ENCODE measurements around the gene SPATA21. TPM values are rescaled to one million over a fixed set of nuclear protein-coding genes. Genes with fewer than 3 reads are reported as not detected.

The SPATA21 gene
- total RNA-seq, 4 donors from 2014 or later: not detected

GRCh38 chr1:16422041-16422440 lies 15.2 kb downstream of the SPATA21 start:
- no peaks in the 10 kb centered on the region for H3K9me3 ChIP-seq
- no peak overlapping the region for H3K27ac ChIP-seq
- no peak overlapping the region for H3K4me3 ChIP-seq (replicated peaks in 1 of 3)
- no peaks in the 10 kb centered on the region for H3K27me3 ChIP-seq
- no peak for TF ChIP-seq POLR2A (IDR thresholded peaks at IDR 0.05)
- no peak for TF ChIP-seq CTCF (IDR thresholded peaks at IDR 0.05)
- no peaks in the 10 kb centered on the region for H3K36me3 ChIP-seq
- WGBS, 2 donors: 89 to 97% methylated on average over 6 to 7 of the region's 7 CpGs
- no peak for DNase-seq
- intact Hi-C loops (cut with DNase I): no loop called here
- no peaks in the 10 kb centered on the region for H3K4me1 ChIP-seq

- WGBS, 2 donors: 76 to 81% methylated on average over 7 of the region's 7 CpGs
- no peak for DNase-seq
- no peaks in the 10 kb centered on the region for H3K9me3 ChIP-seq
- H3K4me1 ChIP-seq: no peaks in the 10 kb centered on the region
- no peaks in the 10 kb centered on the region for H3K36me3 ChIP-seq
- no peak overlapping the region for H3K4me3 ChIP-seq (replicated peaks in 1 of 3)
- no peaks in the 10 kb centered on the region for H3K27me3 ChIP-seq
- intact Hi-C loops (cut with DNase I): no loop called here
- no peak for TF ChIP-seq CTCF (IDR thresholded peaks at IDR 0.05)
- TF ChIP-seq POLR2A (IDR thresholded peaks at IDR 0.05): no peak
- no peak overlapping the region for H3K27ac ChIP-seq
Observed at GRCh38 chr1:16421201-16421600, 16.0 kb downstream of the SPATA21 start.

GRCh38 chr1:16420424-16421118 lies 16.7 kb downstream of the SPATA21 start:
- Histone ChIP-seq H3K4me1 (no peaks in the 10 kb centered on the region), H3K27ac (no peak overlapping the region), H3K36me3 (no peaks in the 10 kb centered on the region), H3K27me3 (no peaks in the 10 kb centered on the region), H3K9me3 (no peaks in the 10 kb centered on the region), H3K4me3 (replicated peaks in 1 of 3) (no peak overlapping the region)
- intact Hi-C loops (cut with DNase I): no loop called here
- DNase-seq: no peak
- 58 to 63% methylated on average over 9 of the region's 9 CpGs for WGBS, 2 donors
- TF ChIP-seq CTCF (IDR thresholded peaks at IDR 0.05): no peak
- no peak for TF ChIP-seq POLR2A (IDR thresholded peaks at IDR 0.05)

GRCh38 chr1:16418823-16419425 lies 18.3 kb downstream of the SPATA21 start:
- Histone ChIP-seq H3K4me1 (no peaks in the 10 kb centered on the region), H3K27ac (no peak overlapping the region), H3K36me3 (no peaks in the 10 kb centered on the region), H3K4me3 (replicated peaks in 1 of 3) (no peak overlapping the region), H3K27me3 (no peaks in the 10 kb centered on the region), H3K9me3 (no peaks in the 10 kb centered on the region)
- TF ChIP-seq CTCF (IDR thresholded peaks at IDR 0.05): no peak
- TF ChIP-seq POLR2A (IDR thresholded peaks at IDR 0.05): no peak
- 88 to 91% methylated on average over 7 of the region's 7 CpGs for WGBS, 2 donors
- intact Hi-C loops (cut with DNase I): no loop called here
- DNase-seq: no peak

GRCh38 chr1:16413191-16413590 lies 24.0 kb downstream of the SPATA21 start:
- no peaks in the 10 kb centered on the region for H3K9me3 ChIP-seq
- no peaks in the 10 kb centered on the region for H3K4me1 ChIP-seq
- TF ChIP-seq CTCF (IDR thresholded peaks at IDR 0.05) (no peak), POLR2A (IDR thresholded peaks at IDR 0.05) (no peak)
- WGBS, 2 donors: 82 to 90% methylated on average over 3 of the region's 3 CpGs
- DNase-seq: no peak
- no peaks in the 10 kb centered on the region for H3K36me3 ChIP-seq
- intact Hi-C loops (cut with DNase I): no loop called here
- H3K27ac ChIP-seq: no peak overlapping the region
- no peaks in the 10 kb centered on the region for H3K27me3 ChIP-seq
- no peak overlapping the region for H3K4me3 ChIP-seq (replicated peaks in 1 of 3)

Measured in thyroid gland (tissue), 4 donors.